Mucosa of gallbladder (tissue), 1 donor: ENCODE data around the gene SH3BGR. TPM values are rescaled to one million over a fixed set of nuclear protein-coding genes. Genes with fewer than 3 reads are reported as not detected.
"Not testable (repeated sequence)": the region's sequence is repeated elsewhere in the genome, so short reads cannot be mapped to it uniquely, and the experiment has no call there.

Experiments used
- DNase-seq: peaks from one replicate; pipeline ENCODE4 v3.0.0-alpha.2; 2020; ENCODE audit warnings: low spot score
- total RNA-seq: library from RNA; stranded (reverse); gene quantifications from one replicate; pipeline ENCODE4 v1.2.1, GENCODE V29; 2021
- donor health status: DM: no; HTN: no; CAD: no.

The SH3BGR gene
- total RNA-seq, 1 donor from 2014 or later = 22.3 TPM

GRCh38 chr21:39515684-39516472, 64.1 kb downstream of the SH3BGR start:
- no peak for DNase-seq

GRCh38 chr21:39518055-39518846, 66.5 kb downstream of the SH3BGR start:
- DNase-seq = peak; percentile 26

GRCh38 chr21:39518847-39519210, 67.1 kb downstream of the SH3BGR start:
- DNase-seq = no peak

- no peak for DNase-seq
Measured at GRCh38 chr21:39519835-39520234, 68.1 kb downstream of the SH3BGR start.

- peak; percentile 44 for DNase-seq
Measured at GRCh38 chr21:39523399-39523798, 71.6 kb downstream of the SH3BGR start.

GRCh38 chr21:39523915-39524314, 72.1 kb downstream of the SH3BGR start:
- no peak for DNase-seq

- no peak for DNase-seq
Measured at GRCh38 chr21:39525129-39525528, 73.4 kb downstream of the SH3BGR start.

DNA sequence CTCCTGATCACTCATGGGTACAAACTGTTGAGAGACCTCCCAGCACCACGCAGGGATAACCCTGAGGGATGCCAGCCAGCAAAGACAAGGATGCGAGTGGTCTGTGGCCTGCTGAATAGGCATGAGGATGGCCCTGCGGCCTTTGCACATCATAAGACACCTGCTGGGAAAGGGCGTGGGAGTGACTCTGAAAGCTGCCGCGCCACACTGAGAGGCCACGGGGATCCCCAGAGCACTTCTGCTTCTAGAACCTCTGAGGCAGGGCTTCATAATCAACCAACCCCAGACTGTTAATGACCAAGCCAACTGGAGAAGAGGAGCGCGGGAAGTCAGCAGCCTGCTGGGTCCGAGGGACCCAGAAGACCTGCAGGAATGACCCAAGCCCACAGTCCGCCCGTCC, 73.8 kb downstream of the SH3BGR start:
- DNase-seq = no peak

- no peak for DNase-seq
Measured at GRCh38 chr21:39527067-39527595, 75.4 kb downstream of the SH3BGR start.

GRCh38 chr21:39527664-39528381, 76.1 kb downstream of the SH3BGR start:
- peak; percentile 67 for DNase-seq

DNA sequence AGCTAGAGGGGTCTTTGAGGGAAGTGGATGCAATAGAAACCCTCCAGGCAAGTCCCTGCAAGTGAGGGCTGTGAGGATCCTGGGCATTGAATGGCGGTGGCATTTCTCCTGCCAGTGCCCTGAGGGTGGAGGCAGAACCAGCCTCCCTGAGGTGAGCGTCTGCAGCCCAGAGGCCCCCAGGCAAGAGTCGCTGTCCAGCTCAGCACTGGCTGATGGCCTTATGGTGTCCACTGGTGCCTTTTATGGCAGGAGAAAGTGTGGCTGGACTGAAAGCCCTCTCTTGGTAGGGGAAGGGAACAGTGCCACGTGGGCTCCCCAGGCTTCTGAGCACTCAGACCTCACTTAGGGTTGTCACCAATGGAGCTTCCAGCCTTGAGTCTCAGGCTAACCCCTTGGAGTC, 77.3 kb downstream of the SH3BGR start:
- no peak for DNase-seq

- DNase-seq = no peak
Measured at GRCh38 chr21:39531064-39531463, 79.3 kb downstream of the SH3BGR start.

DNA sequence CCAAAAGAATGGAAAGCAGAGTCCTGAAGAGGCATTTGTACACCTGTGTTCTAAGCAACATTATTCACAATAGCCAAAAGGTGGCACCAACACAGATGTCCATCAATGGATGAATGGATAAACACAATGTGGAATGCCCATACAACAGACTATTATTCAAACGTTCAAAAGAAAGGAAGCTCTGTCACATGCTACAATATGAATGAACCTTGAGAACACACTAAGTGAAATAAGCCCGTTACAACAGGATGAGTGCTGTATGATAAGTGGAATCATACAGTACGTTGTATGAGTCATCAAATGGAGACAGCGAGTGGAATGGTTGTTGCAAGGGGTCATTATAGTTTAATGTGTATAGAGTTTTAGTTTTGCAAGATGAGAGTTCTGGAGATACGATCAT, 80.1 kb downstream of the SH3BGR start:
- no peak for DNase-seq

DNA sequence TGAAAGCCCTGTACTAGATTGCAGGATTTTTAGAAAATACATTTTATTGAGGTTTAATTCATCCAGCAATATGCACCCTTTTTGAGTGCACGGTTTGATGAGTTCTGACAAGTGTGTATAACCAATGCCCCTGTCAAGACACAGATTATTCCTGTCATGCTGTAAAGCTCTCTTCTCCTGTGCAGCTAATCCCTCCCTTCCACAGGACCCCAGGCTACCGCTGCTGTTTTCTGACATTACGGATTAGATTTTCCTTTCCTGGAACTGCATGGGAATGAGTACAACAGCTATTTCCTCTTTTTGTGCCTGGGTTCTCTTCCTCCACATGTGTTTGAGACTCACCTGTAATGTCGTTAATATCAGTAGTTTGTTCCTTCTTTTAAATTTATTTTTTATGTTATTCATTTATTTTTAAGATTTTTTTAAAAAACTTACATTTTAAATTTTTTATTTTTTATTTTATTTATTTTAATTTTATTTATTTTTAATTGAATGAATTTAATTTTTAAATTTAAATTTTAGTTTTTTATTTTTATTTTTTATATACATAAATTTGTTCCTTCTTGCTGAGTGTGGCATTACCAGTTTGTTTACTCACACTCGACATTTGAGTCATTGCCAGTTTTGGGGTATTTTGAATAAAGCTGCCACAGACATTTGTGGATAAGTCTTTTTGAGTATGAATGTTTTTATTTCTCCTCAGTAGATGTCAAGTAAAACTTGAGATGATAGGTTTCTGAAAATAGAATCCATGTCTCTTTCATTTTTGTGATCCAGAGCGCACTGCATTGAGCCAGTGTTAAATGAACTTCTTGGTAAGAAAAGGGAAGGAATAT, 82.0 kb downstream of the SH3BGR start:
- DNase-seq = no peak

- no peak for DNase-seq
Measured at GRCh38 chr21:39535646-39536437, 84.1 kb downstream of the SH3BGR start.

GRCh38 chr21:39536835-39537234, 85.1 kb downstream of the SH3BGR start:
- no peak for DNase-seq

DNA sequence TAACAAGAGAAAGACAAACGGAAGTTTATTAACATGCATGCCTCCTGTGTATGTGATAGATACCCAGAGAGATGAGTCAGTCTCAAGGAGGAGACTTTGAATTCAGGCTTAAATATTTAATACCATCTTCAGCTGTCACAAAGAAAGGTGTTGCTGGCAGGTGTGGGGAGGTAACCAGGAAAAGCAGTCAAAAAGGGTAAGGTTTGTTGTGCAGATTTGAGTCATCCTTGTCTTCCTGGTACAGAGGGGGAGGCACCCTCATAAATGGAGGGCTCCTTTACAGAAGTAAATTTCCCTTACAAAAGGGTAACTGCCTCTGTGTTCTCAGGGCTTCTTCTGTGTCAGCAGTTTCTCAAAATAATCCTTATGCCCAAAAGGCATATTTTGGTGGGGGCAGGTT, 85.8 kb downstream of the SH3BGR start:
- DNase-seq = no peak

DNA sequence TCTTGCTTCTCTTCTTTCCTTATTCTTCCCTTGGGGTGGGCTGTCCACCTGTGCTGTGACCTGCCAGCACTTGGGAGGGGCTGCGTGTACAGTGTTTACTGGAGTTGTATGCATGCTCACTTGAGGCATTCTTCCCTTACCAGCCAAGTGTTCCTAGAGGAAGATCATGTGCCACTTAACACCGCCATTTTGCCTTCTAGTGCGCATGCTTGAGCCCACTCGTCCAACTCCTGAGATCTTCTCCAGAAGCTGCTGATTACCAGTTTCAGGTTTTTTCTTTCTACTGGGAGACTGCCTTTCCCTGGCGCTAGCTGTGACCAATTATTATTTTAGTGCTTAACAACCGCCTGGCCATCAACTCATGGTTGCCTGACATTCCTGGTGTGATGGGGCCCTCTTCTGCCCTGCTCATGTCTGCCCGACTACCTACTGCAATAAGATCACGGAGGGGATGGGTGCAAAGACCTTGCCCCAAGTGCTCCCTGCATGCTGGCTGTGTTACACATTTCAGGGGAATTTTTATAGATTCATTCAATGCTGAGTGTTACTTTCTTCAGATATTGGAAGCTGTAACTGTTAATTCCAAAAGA, 86.8 kb downstream of the SH3BGR start:
- DNase-seq = no peak

- not testable (repeated sequence) for DNase-seq
Measured at GRCh38 chr21:39540367-39540766, 88.6 kb downstream of the SH3BGR start.

- DNase-seq = no peak
Measured at GRCh38 chr21:39542736-39543135, 91.0 kb downstream of the SH3BGR start.
